RCC 7860 (cell line): ENCODE data around the gene GRIN2A.

Experiments used
- DNase-seq: peaks from one replicate; pipeline ENCODE4 v3.0.0-alpha.2; 2015; ENCODE audit warnings: low spot score
- FAIRE-seq: peaks from 2 replicates; lab custom pipeline; 2012; peaks lifted over from hg19 to GRCh38; lab: Jason Lieb, UNC

GRIN2A gene

DNA sequence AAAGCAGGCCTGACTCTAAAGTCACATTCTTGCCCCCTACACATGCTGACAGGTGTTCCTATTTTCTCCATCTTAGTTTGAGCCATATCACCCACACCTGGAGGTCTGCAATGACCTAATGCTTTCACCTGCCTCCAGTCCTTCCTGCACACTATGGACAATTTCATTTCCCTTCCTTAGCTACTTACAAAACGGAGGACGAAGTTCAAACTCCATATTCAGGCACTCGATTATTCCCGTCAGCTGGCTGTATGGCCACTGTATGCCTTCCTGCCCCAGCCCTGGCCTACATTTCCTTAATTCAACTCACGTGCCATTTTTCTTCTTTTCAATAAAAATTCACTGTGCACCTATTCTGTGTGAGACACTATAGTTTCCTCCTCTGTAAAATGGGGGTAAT is 44.9 kb downstream of the GRIN2A start:
- FAIRE-seq (no peak), DNase-seq (no peak)

DNA sequence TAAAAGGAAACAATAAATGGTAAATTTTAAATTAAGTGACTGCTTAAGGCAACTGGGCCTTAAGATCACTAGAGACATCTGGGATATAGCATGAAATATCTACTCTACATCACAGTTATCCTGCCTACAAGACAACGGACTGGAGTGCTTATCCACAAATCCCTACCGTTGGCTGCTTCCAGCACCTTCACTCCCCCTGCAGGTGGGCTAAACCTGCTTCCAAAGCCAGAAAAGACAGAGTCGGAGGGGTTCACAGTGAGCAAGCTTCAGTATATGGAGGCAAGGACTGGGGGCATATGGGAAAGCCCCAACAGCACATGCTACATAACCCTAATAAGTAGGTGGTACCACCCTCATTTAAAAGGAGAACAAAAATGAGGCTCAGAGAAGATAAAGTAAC is 45.3 kb downstream of the GRIN2A start:
- FAIRE-seq (no peak), DNase-seq (no peak)

DNA sequence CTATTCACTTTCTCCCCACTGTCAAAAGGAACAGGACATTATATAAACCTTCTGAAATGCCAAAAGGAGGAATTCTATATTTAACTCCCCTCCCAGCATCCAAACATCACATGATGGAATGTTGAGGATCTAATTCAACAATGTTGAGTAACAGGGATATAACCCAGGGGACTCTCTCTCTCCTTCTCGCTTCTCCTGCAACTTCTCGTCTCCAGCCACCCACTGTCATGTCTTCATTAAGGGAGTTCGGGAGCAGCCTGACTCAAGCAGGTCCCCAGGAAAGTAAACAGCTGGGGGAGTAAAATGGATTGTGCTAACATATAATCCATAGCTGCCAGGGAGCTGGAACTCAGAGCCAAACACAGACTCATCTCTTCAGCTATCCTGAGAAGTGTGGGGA is 51.7 kb downstream of the GRIN2A start:
- FAIRE-seq (no peak), DNase-seq (no peak)

DNA sequence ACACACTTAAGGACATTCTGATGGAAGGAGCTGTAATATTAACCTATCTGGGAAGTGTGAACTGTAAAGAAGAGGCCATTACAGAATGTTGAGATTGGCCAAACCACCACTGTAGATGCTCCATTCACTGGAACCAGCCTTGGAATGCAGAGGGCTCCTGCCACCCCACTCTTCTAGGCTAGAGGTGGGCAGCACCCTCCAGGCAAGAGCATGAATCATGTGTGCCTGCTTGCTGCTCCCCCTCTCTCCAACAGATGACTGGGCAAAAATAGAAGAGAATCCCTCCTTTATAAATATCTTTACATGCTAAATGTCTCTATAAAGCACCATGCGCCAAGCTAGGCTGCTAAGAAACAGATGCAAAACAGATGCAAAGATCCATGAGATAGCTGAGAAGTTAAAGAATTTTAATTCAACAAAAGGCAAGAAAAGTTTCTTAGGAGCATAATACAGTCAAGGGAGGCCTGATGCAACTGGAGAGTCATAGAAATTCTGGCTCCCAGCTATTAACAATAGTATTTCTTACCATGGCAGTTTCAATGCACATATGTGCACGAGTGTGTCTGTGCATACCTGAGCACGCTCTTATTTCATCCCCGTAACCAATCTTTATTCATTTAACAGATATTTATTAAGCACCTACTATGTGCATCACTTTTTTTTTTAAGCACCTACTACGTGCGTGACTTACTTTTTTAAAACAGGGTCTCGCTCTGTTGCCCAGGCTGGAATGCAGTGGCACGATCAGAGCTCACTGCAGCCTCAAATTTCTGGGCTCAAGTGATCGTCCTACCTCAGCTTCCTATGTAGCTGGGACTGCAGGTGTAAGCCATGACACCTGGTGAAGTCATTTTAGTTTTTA is 53.6 kb downstream of the GRIN2A start:
- FAIRE-seq (no peak), DNase-seq (no peak)

GRCh38 chr16:10126686-10127085 is 55.5 kb downstream of the GRIN2A start:
- FAIRE-seq, result no peak
- no peak for DNase-seq

- no peak for DNase-seq
- FAIRE-seq, result no peak
Measured at GRCh38 chr16:10123141-10123540, 59.1 kb downstream of the GRIN2A start.

DNA sequence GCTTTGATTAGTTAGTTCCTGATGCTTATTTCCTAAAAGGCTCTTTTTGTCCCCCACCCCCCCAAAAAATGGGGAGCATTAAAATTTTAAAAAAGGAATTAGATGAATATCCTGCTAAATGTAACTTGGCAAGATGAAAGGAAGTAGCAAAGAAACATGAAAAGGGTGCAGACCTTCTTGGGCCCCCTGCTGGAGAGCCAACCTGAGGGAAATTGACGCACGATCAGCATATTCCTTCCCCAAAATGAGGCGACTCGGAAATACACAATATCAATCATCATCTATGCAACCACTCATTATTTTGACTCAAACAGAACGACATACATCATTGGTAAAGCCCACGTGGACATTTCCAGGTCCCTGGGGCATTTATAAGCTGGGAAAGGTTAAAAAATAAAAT is 59.7 kb downstream of the GRIN2A start:
- no peak for FAIRE-seq
- no peak for DNase-seq

DNA sequence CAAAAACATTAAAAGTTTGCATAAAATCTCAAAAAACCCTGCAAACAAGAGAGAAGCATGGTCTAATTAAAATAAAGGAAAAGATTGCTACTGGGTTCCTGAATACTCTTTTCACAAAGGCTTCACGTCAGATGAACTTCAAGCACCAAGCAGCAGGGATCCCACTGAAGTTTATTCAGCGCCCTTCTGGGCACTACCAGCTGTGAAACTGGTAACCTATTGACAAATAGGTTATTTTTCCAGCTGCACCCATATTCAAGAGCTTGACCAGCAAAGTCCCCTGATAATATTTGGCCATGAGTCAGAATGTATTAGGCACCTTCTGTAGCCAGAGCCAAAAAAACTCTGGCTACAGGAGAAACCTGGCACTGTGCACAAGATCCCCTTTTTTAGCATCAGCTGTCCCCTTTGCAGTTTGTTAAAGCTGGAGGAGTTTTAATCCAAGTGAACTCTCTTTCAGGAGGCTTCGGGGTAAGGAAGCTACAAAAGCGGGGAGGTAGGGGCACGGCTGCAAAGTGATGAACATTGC is 60.3 kb downstream of the GRIN2A start:
- FAIRE-seq (no peak), DNase-seq (no peak)

DNA sequence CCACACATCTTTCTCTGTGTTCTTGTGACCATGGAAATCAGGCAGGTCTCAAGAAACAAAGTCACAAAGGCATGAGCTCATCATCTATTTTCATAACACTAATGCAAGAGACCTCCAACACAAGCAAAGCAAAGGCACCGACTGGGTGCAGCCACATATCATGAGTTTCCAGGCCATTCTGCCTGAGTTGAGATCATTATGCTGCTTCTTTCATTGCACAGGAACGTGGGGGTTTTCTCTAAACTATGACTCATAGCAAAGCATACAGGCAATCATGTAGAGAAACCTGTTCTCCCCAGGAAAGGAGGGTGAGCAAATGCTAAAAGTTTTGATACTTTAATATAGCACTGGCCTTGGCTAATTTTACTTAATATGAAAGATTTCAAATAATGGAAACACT is 60.7 kb downstream of the GRIN2A start:
- peak; percentile 83 for FAIRE-seq

GRCh38 chr16:10120953-10121352 is 61.3 kb downstream of the GRIN2A start:
- no peak for FAIRE-seq
- peak; percentile 41 for DNase-seq

More for the DNA sequence above, 60.7 kb downstream of the GRIN2A start:
- DNase-seq, result peak; percentile 57

DNA sequence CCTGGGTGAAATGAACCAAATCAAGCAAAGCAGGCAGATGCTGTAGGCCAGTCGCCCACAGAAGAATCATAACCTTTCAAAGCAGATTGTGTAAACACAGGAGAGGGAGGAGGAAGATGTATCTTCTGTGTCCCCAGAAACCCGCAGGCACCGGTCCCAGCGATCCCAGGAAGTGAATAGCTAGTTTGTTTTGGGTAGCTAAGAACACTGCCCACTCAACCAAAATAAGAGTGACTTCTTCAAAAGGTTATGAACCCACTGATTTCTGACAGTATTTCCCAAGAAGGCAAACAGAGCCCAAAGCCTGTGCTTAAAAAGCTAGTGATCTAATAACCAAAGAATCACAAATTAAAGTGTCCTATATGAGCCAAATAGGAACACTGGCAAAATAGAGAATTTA is 67.8 kb downstream of the GRIN2A start:
- DNase-seq (no peak), FAIRE-seq (no peak)

DNA sequence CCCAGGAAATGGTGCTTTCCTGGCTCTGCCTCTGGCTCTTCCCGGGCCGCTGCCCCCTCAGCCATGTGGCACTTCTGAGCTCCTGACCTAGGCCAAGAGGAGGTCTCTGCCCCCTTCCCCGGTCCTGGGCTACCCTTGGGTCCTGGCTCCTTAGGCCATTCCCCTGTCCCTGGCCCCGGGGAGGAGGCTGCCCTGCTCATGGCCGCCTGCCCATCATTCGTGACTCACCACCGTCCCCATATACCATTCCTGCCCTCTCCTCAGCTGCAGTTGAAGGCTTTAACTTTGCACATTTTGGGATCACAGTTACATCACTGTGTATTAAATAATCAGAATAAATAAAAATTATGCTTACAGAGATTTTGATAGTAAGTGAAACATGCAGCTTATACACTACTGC is 69.0 kb downstream of the GRIN2A start:
- no peak for DNase-seq
- FAIRE-seq, result no peak

GRCh38 chr16:10112021-10112420 is 70.2 kb downstream of the GRIN2A start:
- FAIRE-seq (no peak), DNase-seq (no peak)

DNA sequence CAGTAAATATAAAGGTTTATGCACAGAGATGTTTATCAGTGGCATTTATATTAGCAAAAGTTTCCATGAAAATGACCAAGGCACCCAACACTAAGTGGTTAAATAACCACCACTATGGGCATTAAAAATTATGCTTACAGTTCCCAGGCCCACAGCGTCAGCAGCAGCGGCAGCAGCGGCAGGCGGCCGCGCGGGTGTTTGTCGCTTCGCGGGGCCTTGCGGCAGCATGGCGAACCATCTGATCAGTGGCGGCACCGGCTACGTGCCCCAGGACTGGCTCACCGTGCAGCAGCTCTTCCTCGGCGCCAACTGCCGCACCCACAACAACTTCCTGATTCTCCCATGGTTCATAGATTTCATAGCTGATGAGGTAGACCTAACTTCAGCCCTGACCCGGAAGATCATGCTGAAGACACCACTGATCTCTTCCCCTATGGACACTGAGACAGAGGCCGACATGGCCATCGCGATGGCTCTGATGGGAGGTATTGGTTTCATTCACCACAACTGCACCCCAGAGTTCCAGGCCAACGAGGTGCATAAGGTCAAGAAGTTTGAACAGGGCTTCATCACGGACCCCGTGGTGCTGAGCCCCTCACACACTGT is 71.0 kb downstream of the GRIN2A start:
- FAIRE-seq, result no peak

GRCh38 chr16:10110552-10110951 is 71.7 kb downstream of the GRIN2A start:
- DNase-seq, result no peak
- FAIRE-seq, result no peak

More for the DNA sequence above, 71.0 kb downstream of the GRIN2A start:
- no peak for DNase-seq

GRCh38 chr16:10107081-10107480 is 75.1 kb downstream of the GRIN2A start:
- no peak for FAIRE-seq
- DNase-seq, result no peak

- FAIRE-seq (no peak), DNase-seq (no peak)
Measured at GRCh38 chr16:10103700-10104099, 78.5 kb downstream of the GRIN2A start.

DNA sequence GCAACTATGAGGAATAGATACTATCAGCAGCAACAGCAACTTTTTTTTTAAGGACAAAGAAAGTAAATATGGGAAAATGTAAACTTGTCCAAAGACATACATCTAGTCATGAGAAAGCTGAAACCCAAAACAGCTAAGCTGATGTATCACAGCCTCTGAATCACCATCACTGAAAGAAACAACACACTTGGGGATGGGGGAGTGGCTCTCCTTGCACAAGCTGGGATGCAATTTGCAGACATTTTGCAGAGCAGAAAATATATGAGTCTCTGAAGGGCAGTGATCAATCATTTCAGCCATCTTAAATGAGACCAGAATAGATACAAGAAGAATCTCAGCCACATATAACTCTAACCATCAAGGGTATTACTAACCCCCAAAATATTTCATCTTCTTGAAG is 79.1 kb downstream of the GRIN2A start:
- no peak for FAIRE-seq
- DNase-seq, result no peak

- no peak for FAIRE-seq
Measured at GRCh38 chr16:10100829-10101228, 81.4 kb downstream of the GRIN2A start.

GRCh38 chr16:10098991-10099390 is 83.2 kb downstream of the GRIN2A start:
- DNase-seq (no peak), FAIRE-seq (no peak)

More at GRCh38 chr16:10100829-10101228, 81.4 kb downstream of the GRIN2A start:
- no peak for DNase-seq

DNA sequence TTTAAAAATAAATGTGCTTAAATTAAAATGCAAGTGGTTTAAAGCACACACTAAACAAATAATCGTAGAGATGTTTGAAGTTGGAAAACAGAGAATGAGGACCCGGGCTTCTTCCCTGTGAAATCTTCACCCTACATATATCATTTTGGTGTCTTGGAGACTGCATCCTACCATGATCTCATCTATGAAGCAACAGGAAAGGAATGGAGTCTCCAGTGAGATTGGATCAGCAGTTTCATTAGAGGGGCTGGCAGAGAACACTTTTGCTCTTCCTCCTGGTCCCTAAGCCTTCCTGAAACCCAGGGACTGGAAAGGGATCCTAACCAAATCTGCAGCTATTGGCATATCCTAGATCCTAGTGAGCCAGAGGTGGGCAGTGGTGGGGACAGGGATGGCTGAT is 85.0 kb downstream of the GRIN2A start:
- DNase-seq, result no peak
- FAIRE-seq, result no peak

- DNase-seq, result no peak
- FAIRE-seq, result no peak
Measured at GRCh38 chr16:10093576-10093975, 88.7 kb downstream of the GRIN2A start.
